Smooth muscle cell (in vitro differentiated cells): ENCODE measurements around the gene FTL. TPM values are rescaled to one million over a fixed set of nuclear protein-coding genes. Genes with fewer than 3 reads are reported as not detected.

Experiments used
- DNase-seq: peaks from one replicate; lab custom pipeline; 2025; ENCODE audit not compliant: unreplicated experiment; lab: John Stamatoyannopoulos, UW
- H2AFZ ChIP-seq: fragments of 200-600 bp; sonication (generic); 2 replicates; pipeline ENCODE4 v1.6.0; 2016; ENCODE audit warnings: antibody characterized with exemption, low read depth, mild to moderate bottlenecking
- H3F3A ChIP-seq: fragments of 200-600 bp; sonication (generic); 2 replicates; pipeline ENCODE4 v1.6.0; 2017; ENCODE audit warnings: antibody characterized with exemption, low read depth
- H3K27ac ChIP-seq: fragments of 200-600 bp; sonication (generic); 2 replicates; pipeline ENCODE4 v1.5.1; 2016; ENCODE audit warnings: low read depth, mild to moderate bottlenecking
- H3K27me3 ChIP-seq: fragments of 200-600 bp; sonication (generic); 2 replicates; pipeline ENCODE4 v1.6.1; 2016; ENCODE audit warnings: low read depth, mild to moderate bottlenecking
- H3K36me3 ChIP-seq: fragments of 200-600 bp; sonication (generic); 2 replicates; pipeline ENCODE4 v1.5.1; 2016; ENCODE audit warnings: low read depth
- H3K4me1 ChIP-seq: fragments of 200-600 bp; sonication (generic); 2 replicates; pipeline ENCODE4 v1.5.1; 2016; ENCODE audit warnings: low read depth
- H3K4me2 ChIP-seq: fragments of 200-600 bp; sonication (generic); 2 replicates; pipeline ENCODE4 v1.6.0; 2016; ENCODE audit warnings: mild to moderate bottlenecking
- H3K4me3 ChIP-seq: fragments of 200-600 bp; sonication (generic); 2 replicates; pipeline ENCODE4 v1.5.1; 2016; ENCODE audit warnings: mild to moderate bottlenecking
- H3K79me2 ChIP-seq: fragments of 200-600 bp; sonication (generic); 2 replicates; pipeline ENCODE4 v1.6.0; 2016; ENCODE audit warnings: low read depth, mild to moderate bottlenecking
- H3K9ac ChIP-seq: fragments of 200-600 bp; sonication (generic); 2 replicates; pipeline ENCODE4 v1.6.0; 2016; ENCODE audit warnings: low read depth
- H3K9me3 ChIP-seq: fragments of 200-600 bp; sonication (generic); replicated peaks from 2 replicates; pipeline ENCODE4 v1.5.1; 2016; ENCODE audit warnings: low read depth
- H4K20me1 ChIP-seq: fragments of 200-600 bp; sonication (generic); 2 replicates; pipeline ENCODE4 v1.6.0; 2016; ENCODE audit warnings: low read depth
- WGBS: methylation state at CpG from one replicate; pipeline ENCODE4 v1.1.7; 2016; ENCODE audit warnings: low lambda C conversion rate; 5-methylcytosine and 5-hydroxymethylcytosine counted together
- polyA plus RNA-seq: library from polyadenylated mRNA; unstranded; fragments of >200 nt; fragmentation: Nextera tagmentation; extraction: Ambion mirVana; gene quantifications from 2 replicates; pipeline ENCODE4 v1.2.1, GENCODE V29; 2016
- total RNA-seq: library from RNA; depleted of rRNA; stranded (reverse); fragments of >200 nt; gene quantifications from 2 replicates; pipeline ENCODE4 v1.2.3, GENCODE V29; 2014
- TF ChIP-seq, protein P1 (sequence below): fragments of 200-600 bp; sonication (generic); IDR thresholded peaks from 2 replicates; pipeline ENCODE4 v1.5.1; 2017; ENCODE audit warnings: borderline replicate concordance, mild to moderate bottlenecking, antibody characterized with exemption; ENCODE audit not compliant: insufficient read depth, poor library complexity, severe bottlenecking

FTL gene
- total RNA-seq (5,371 and 5,904 TPM in 2 replicates), polyA plus RNA-seq (11,768 and 12,053 TPM in 2 replicates)

DNA sequence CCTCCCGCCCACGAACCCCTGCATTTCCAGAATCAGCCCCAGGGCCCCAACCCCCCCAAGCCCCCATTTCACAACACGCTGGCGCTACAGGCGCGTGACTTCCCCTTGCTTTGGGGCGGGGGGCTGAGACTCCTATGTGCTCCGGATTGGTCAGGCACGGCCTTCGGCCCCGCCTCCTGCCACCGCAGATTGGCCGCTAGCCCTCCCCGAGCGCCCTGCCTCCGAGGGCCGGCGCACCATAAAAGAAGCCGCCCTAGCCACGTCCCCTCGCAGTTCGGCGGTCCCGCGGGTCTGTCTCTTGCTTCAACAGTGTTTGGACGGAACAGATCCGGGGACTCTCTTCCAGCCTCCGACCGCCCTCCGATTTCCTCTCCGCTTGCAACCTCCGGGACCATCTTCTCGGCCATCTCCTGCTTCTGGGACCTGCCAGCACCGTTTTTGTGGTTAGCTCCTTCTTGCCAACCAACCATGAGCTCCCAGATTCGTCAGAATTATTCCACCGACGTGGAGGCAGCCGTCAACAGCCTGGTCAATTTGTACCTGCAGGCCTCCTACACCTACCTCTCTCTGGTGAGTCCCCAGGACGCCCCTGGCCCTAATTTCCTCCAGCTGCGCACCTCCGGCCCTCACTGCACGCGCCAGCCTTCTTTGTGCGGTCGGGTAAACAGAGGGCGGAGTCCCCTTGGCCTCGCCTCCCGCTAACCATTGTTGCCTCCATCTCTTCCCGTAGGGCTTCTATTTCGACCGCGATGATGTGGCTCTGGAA lies at the start of gene FTL:
Gene FTL, plus strand, starts transcription at position 270 of the 766 bp plus-strand sequence. Its CDS starts 199 bp downstream, at position 469.
- DNase-seq: peak; percentile 92

GRCh38 chr19:48915757-48916156 lies 49.4 kb upstream of the FTL start:
- 90% methylated on average over 8 of the region's 8 CpGs for WGBS
- Histone ChIP-seq H3K4me2 (no peak overlapping the region), H3K27ac (no peak overlapping the region), H3K27me3 (no peaks in the 10 kb centered on the region), H3F3A (no peaks in the 10 kb centered on the region), H3K9ac (no peak overlapping the region), H3K4me1 (no peaks in the 10 kb centered on the region), H4K20me1 (no peaks in the 10 kb centered on the region), H2AFZ (no peak overlapping the region), H3K79me2 (no peaks in the 10 kb centered on the region), H3K4me3 (no peak overlapping the region), H3K9me3 (no peaks in the 10 kb centered on the region), H3K36me3 (peaks cover 13% of the 10 kb centered on the region)
- DNase-seq: no peak
- TF ChIP-seq, protein P1, sequence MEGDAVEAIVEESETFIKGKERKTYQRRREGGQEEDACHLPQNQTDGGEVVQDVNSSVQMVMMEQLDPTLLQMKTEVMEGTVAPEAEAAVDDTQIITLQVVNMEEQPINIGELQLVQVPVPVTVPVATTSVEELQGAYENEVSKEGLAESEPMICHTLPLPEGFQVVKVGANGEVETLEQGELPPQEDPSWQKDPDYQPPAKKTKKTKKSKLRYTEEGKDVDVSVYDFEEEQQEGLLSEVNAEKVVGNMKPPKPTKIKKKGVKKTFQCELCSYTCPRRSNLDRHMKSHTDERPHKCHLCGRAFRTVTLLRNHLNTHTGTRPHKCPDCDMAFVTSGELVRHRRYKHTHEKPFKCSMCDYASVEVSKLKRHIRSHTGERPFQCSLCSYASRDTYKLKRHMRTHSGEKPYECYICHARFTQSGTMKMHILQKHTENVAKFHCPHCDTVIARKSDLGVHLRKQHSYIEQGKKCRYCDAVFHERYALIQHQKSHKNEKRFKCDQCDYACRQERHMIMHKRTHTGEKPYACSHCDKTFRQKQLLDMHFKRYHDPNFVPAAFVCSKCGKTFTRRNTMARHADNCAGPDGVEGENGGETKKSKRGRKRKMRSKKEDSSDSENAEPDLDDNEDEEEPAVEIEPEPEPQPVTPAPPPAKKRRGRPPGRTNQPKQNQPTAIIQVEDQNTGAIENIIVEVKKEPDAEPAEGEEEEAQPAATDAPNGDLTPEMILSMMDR: no peak

More for the DNA sequence above, at the start of gene FTL:
- peaks cover 39% of the 10 kb centered on the region for H4K20me1 ChIP-seq
- peak within 1 kb of the TSS; percentile 95 for H3K9ac ChIP-seq
- WGBS: under 1% methylated on average over 46 of the region's 52 CpGs
- H3K4me3 ChIP-seq: peak within 1 kb of the TSS; percentile 86
- H3K27ac ChIP-seq: peak within 1 kb of the TSS; percentile 100
- TF ChIP-seq, protein P1: no peak
- H3K79me2 ChIP-seq: peaks cover 15% of the 10 kb centered on the region
- H3K27me3 ChIP-seq: no peaks in the 10 kb centered on the region
- H3K4me1 ChIP-seq: peaks cover 25% of the 10 kb centered on the region
- H3K36me3 ChIP-seq: no peaks in the 10 kb centered on the region
- H2AFZ ChIP-seq: no peak within 1 kb of the TSS
- peak within 1 kb of the TSS; percentile 88 for H3K4me2 ChIP-seq
- no peaks in the 10 kb centered on the region for H3K9me3 ChIP-seq
- peaks cover 29% of the 10 kb centered on the region for H3F3A ChIP-seq

- WGBS: 95% methylated on average over 6 of the region's 6 CpGs
Measured at GRCh38 chr19:48918071-48918470, 47.0 kb upstream of the FTL start.

More at GRCh38 chr19:48918071-48918470, 47.0 kb upstream of the FTL start:
- no peaks in the 10 kb centered on the region for H3K27me3 ChIP-seq
- H3K27ac ChIP-seq: no peak overlapping the region
- no peaks in the 10 kb centered on the region for H3F3A ChIP-seq
- no peak overlapping the region for H3K4me3 ChIP-seq
- no peaks in the 10 kb centered on the region for H3K4me1 ChIP-seq
- no peak overlapping the region for H3K9ac ChIP-seq
- TF ChIP-seq, protein P1: no peak
- no peaks in the 10 kb centered on the region for H3K9me3 ChIP-seq
- H3K4me2 ChIP-seq: no peak overlapping the region
- DNase-seq: no peak
- no peaks in the 10 kb centered on the region for H3K79me2 ChIP-seq
- H4K20me1 ChIP-seq: no peaks in the 10 kb centered on the region
- peaks cover 9% of the 10 kb centered on the region for H3K36me3 ChIP-seq
- H2AFZ ChIP-seq: no peak overlapping the region
